PFSK-1 (cell line): Measurements from ENCODE around the gene MEFV.
A peak's percentile ranks its signal among the peaks of the same experiment; 100 is the strongest.

Source experiments
- FOXP2 ChIP-seq: optimal IDR thresholded peaks from 2 replicates; pipeline ENCODE3; 2011; ENCODE audit warnings: borderline replicate concordance, control low read depth, inconsistent platforms; ENCODE audit not compliant: insufficient read depth; ENCODE audit errors: extremely low read length, extremely low read depth
- POLR2AphosphoS5 ChIP-seq: IDR thresholded peaks from 2 replicates; pipeline ENCODE4 v1.6.1; 2012; ENCODE audit warnings: low read depth, mild to moderate bottlenecking, control low read depth, low read length, moderate library complexity
- REST ChIP-seq, 2 experiments: IDR thresholded peaks; 2 replicates each; pipeline versions ENCODE4 v1.6.1 to v1.8.0; 2011 to 2012; ENCODE audit warnings: low read depth in 2 of 2, low read length in 2 of 2, control low read depth in 1 of 2, inconsistent platforms in 1 of 2, mild to moderate bottlenecking in 1 of 2, moderate library complexity in 1 of 2; ENCODE audit not compliant: insufficient read depth in 1 of 2
- SIN3A ChIP-seq: IDR thresholded peaks from 2 replicates; pipeline ENCODE4 v1.6.1; 2012; ENCODE audit warnings: mild to moderate bottlenecking, low read length, moderate library complexity, borderline replicate concordance; ENCODE audit not compliant: insufficient read depth
- TAF1 ChIP-seq: IDR thresholded peaks from 2 replicates; pipeline ENCODE4 v1.6.1; 2012; ENCODE audit warnings: low read length, control low read depth, borderline replicate concordance; ENCODE audit not compliant: insufficient read depth

Gene MEFV

GRCh38 chr16:3283543-3284447 lies 27.4 kb upstream of the MEFV start:
- TF ChIP-seq SIN3A (no peak), FOXP2 (no peak), TAF1 (no peak), POLR2AphosphoS5 (no peak), REST (IDR thresholded peaks at IDR 0.05; ENCODE audit: insufficient read depth in 1 of 2, low read depth in 2 of 2, low read length in 2 of 2) (no peak)

- TF ChIP-seq REST (IDR thresholded peaks at IDR 0.05; ENCODE audit: insufficient read depth in 1 of 2, low read depth in 2 of 2, low read length in 2 of 2) (no peak), FOXP2 (peak; percentile 73), POLR2AphosphoS5 (peak; percentile 77), TAF1 (peak; percentile 68; the same call in 1 of the 2 replicates), SIN3A (0 out of 2 replicates have a peak, but pooled peaks have one; percentile 10)
Observed at GRCh38 chr16:3282730-3283542, 26.5 kb upstream of the MEFV start, which contains the start of gene ZNF263. ZNF263 (plus strand) TSS chr16:3283491; CDS start chr16:3283819, 328 bp downstream.

- no peak for TF ChIP-seq FOXP2
- no peak for TF ChIP-seq POLR2AphosphoS5
- TF ChIP-seq SIN3A = no peak
- 0 out of 2 replicates have a peak, but pooled peaks have one; percentile 55 for TF ChIP-seq TAF1
- TF ChIP-seq REST (IDR thresholded peaks at IDR 0.05; ENCODE audit: insufficient read depth in 1 of 2, low read depth in 2 of 2, low read length in 2 of 2) = no peak
Observed at GRCh38 chr16:3282103-3282729, 25.8 kb upstream of the MEFV start.

- TF ChIP-seq FOXP2 = no peak
- TF ChIP-seq SIN3A = no peak
- no peak for TF ChIP-seq TAF1
- TF ChIP-seq POLR2AphosphoS5 = no peak
- TF ChIP-seq REST (IDR thresholded peaks at IDR 0.05; ENCODE audit: insufficient read depth in 1 of 2, low read depth in 2 of 2, low read length in 2 of 2) = no peak
Observed at GRCh38 chr16:3281222-3281820, 24.9 kb upstream of the MEFV start.
